Endometrial microvascular endothelial cells (primary cell): ENCODE results near the gene TEX264. TPM values are rescaled to one million over a fixed set of nuclear protein-coding genes. Genes with fewer than 3 reads are reported as not detected.
"Not testable (repeated sequence)": the region's sequence is repeated elsewhere in the genome, so short reads cannot be mapped to it uniquely, and the experiment has no call there.

Experiments
- in situ Hi-C: cut with HindIII; loops from 2 replicates; pipeline ENCODE4 v1.10.0; 2017; ENCODE audit warnings: low sequenced_read_pairs, low pct_unique_long_range_greater_than_20kb; ENCODE audit errors: inconsistent ontology term
- total RNA-seq: library from RNA; depleted of rRNA; stranded (reverse); fragments of >200 nt; gene quantifications from one replicate; pipeline ENCODE4 v1.2.3, GENCODE V29; 2015; ENCODE audit errors: inconsistent ontology term

The TEX264 gene
- total RNA-seq, 1 donor from 2014 or later: 70.0 TPM

DNA sequence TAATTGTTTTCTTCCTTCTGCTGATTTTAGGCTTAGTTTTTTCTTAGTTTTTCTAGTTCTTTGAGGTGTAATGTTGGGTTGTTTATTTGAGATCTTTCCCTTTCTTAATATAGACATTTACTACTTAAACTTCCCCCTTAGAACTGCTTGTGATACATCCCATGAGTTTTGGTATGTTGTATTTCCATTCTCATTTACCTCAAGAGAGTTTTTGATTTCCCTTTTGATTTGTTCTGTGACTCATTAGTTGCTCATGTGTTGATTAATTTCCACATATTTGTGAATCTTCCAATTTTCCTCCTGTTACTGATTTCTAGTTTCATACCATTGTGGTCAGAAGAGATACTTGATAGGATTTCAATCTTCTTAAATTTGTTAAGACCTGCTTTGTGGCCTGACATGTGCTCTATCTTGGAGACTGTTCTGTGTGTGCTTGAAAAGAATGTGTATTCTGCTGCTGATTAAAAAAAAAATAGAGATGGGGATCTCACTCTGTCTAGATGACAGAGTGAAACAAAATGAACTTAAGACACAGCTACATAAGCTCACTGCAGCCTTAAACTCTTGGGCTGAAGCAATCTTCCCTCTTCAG lies 58.1 kb downstream of the TEX264 start:
- in situ Hi-C loops: no loop called here

DNA sequence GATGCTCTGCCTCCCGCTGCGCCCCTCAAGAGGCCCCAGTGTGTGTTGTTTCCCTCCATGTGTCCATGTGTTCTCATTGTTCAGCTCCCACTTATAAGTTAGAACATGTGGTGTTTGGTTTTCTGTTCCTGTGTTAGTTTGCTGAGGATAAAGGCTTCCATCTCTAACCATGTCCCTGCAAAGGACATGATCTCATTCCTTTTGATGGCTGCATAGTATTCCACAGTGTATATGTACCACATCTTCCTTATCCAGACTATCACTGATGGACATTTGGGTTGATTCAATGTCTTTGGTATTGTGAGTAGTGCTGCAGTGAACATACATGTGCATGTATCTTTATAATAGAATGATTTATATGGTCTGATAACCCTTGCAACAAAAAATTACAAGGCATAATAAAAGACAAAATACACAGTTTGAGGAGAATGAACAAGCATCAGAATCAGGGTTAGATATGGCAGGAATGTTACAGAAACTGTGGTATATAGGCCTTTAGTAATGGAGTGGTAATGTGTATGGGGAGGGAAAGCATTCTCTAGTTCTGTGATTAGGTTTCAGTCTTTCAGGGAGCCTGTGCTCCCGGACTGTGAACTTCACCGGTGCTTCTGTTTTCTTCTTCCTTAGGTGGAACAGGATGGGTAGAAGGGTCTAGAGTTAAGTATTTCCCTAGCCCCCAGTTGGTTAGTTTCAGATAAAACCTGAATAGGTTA lies 63.0 kb downstream of the TEX264 start:
- in situ Hi-C loops: no loop called here

DNA sequence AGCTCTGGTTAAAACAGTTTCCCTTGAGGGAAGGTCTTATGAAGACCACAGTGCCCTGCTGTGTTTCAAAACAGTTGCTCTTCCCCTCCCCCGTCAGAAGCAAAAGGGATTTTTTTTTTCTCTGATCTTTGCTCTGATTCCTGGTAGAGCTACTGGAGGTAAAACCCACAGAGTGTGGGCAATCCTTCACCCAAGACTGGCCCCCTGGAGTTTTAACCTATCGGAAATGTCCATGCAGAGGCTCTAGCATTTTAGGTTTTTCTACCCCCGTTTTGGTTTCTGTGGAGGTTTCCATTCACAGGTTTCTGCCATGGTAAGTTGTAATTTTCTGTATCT lies 63.5 kb downstream of the TEX264 start:
- in situ Hi-C loops: no loop called here

DNA sequence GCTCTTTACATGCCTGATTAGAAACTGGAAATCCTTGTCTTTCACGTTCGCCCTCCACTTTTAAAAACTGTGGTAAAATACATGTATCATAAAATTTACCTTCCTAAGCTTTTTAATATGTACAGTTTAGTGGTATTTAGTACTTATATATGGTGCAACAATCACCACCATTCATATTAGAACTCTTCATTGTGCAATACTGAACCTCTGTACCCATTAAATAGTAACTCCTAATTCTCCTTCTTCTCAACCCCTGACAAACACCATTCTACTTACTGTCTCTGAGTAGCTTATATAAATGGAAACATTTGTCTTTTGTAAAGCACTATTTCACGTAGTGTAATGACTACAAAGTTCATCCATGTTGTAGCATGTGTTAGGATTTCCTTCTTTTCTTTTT lies 64.0 kb downstream of the TEX264 start:
- in situ Hi-C loops: no loop called here

DNA sequence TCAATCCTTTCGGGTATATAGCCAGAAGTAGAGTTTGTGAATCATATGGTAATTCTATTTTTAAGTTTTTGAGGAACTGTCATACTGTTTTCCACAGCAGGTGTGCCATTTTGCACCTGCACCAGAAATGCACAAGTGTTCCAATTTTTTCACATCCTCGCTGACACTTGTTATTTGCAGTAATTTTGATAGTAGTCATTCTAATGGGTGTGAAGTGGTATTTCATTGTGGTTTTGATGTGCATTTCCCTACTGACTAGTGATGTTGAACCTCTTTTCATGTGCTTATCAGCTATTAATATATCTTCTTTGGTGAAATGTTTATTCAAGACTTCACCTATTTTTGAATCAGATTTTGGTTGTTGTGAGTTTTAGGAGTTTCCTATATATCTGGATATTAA lies 64.9 kb downstream of the TEX264 start:
- in situ Hi-C loops: no loop called here

DNA sequence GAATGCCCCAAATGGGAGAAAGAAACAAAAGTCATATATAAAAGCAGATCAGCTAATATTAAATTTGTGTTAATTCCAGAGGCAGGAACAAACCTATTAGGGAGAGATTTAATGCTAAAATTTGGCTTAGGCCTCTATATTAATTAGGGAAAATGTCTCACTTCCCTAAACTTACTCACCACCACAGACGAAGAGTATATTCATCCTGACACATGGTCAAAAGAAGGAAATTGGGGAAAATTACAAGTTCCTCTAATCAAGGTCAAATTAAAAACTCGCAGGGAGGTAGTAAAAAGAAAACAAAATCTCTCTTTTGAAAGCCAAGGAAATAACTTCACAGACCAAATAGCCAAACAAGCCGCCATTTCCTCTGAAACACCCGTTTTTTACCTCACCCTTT lies 68.1 kb downstream of the TEX264 start:
- in situ Hi-C loops: no loop called here

DNA sequence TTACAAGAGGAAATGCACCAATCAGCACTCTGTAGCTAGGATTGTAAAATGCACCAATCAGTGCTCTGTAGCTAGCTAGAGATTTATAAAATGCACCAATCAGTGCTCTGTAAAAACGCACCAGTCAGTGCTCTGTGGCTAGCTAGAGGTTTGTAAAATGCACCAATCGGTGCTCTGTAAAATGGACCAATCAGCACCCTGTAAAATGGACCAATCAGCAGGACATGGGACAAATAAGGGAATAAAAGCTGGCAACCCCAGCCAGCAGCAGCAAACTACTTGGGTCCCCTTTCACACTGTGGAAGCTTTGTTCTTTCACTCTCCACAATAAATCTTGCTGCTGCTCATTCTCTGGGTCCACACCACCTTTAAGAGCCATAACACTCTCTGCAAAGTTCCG lies 71.3 kb downstream of the TEX264 start:
- in situ Hi-C loops: not testable (repeated sequence)

DNA sequence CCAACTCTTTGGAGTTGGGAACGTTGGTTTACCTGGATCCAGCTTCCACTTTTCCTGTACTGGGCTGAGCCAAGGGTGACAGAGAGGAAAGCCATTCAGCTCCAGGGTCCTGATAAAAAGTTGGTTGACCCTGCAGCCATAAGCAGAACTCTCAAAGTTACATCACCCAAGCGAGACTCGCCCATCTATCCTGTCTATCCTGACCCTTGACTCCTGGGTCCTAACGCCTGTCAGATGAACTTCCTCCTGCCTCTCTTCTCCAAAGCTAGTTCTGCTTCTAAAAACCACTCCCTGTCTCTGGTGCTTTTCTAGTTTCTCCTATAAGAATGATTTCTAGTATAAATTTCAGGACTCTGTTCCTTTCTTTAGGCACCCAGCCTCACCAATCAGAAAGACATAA lies 71.9 kb downstream of the TEX264 start:
- in situ Hi-C loops: not testable (repeated sequence)

DNA sequence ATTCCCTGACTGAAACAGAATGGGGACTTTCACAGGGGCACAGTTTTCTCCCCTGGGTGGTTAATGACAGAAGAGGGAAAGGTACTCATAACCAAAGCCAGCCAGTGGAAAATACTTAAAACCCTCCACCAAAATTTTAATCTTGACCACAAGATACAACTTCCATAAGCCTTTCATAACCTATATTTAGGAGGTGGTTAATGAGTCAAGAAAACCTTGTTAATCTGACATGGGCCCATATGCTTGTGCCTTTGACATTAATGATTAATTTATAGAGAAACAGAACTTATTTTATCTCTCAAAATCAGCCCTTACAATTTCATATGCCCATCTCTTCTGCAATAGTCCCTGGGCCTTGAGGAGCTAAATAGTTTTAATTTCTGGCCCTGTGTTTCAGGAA lies 76.8 kb downstream of the TEX264 start:
- in situ Hi-C loops: no loop called here

DNA sequence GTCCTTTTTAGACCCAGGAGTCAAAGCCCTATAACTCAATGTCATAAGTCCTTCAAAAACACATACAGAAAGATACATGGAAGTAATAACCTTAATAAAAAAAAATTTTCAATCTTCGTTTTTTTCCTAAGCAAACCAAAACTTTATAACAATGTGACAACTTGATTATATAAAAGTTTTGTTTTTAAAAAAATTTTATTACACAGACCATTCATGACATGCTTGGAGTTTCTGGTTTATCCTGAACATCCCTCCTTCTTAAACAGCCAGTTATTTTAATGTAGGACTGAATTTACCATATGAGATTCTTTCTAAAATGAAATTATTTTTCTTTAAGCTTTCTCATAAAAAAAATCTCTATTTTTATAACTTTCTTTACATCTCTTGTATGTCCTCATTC lies 77.3 kb downstream of the TEX264 start:
- in situ Hi-C loops: no loop called here

DNA sequence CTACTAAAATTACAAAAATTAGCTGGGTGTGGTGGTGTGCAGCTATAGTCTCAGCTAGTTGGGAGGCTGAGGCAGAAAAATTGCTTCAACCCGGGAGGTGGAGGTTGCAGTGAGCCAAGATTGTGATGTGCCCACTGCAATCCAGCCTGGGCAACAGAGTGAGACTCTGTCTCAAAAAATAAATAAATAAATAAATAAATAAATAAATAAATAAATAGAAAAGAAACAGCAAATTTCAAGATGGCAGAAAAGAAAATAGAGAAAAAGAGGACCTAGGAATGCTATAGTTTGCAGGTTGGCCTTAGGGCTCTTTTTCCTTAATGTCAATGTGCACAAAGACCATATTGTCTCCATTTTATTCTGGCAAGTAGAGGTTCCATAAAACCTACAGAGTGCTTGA lies 79.8 kb downstream of the TEX264 start:
- in situ Hi-C loops: no loop called here

DNA sequence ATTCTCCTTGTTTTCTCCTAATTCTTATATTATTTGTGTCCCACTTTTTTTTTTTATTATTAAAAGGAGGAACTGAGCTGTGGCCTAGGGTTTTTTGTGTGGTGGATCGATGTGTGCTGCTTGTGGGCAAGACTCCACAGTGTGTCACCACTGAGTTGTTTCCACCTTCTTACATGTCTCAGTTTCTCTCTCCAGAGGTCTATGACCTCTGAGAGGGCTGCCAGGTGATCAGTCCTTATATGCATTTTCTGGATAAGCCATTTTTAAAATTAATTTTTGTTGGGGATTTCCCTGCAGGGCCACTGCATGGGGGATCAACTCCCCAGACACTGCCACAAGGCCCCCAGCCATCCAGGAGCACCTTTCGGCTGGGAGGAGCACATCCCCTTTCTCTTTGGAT lies 80.2 kb downstream of the TEX264 start:
- in situ Hi-C loops: no loop called here

Other genes with a start within 250 kb of the TEX264 start
- 17.7 TPM for gene DCAF1, start 171.2 kb upstream of the TEX264 start, total RNA-seq
- gene RAD54L2, start 132.5 kb upstream of the TEX264 start, total RNA-seq: 12.8 TPM
- gene GRM2, start 35.8 kb downstream of the TEX264 start, total RNA-seq: 0.93 TPM
- gene IQCF6, start 108.0 kb downstream of the TEX264 start, total RNA-seq: not detected
- gene IQCF2, start 190.4 kb downstream of the TEX264 start, total RNA-seq: not detected
- not detected for gene IQCF5, start 204.3 kb downstream of the TEX264 start, total RNA-seq
- not detected for gene IQCF1, start 232.1 kb downstream of the TEX264 start, total RNA-seq